Gastrocnemius medialis (tissue), 4 donors: ENCODE data around the gene BMPER.

Source experiments
- CTCF ChIP-seq, 5 experiments: fragments of 450-650 bp in 3 of 5; fragments of 200-600 bp in 2 of 5; sonication (generic) in 2 of 5; IDR thresholded peaks in 4 of 5; conservative IDR thresholded peaks in 1 of 5; 1 replicate in 4 of 5; 2 replicates in 1 of 5; pipeline ENCODE4 v1.5.1; 2016 to 2019; ENCODE audit warnings: antibody characterized with exemption in 5 of 5, mild to moderate bottlenecking in 3 of 5, moderate library complexity in 3 of 5
- POLR2A ChIP-seq, 2 donors: fragments of 450-650 bp; IDR thresholded peaks; one replicate each; pipeline ENCODE4 v1.6.1; 2017; ENCODE audit warnings: antibody characterized with exemption in 2 of 2, mild to moderate bottlenecking in 2 of 2, moderate library complexity in 2 of 2

- TF ChIP-seq CTCF (IDR thresholded peaks at IDR 0.05 in 4 of 5, conservative IDR thresholded peaks at IDR 0.05 in 1 of 5) (no peak), POLR2A (IDR thresholded peaks at IDR 0.05) (no peak)
Measured at GRCh38 chr7:34041707-34042106, 136.4 kb downstream of the BMPER start.
